Liver (tissue), 2 donors: ENCODE results near the gene CEP135.

Experiments
- TF ChIP-seq, protein P1 (sequence below): fragments of 150-350 bp; IDR thresholded peaks from 2 replicates; pipeline ENCODE4 v1.5.1; 2017; ENCODE audit warnings: improper control_type of control experiment, low read depth, low read length; ENCODE audit not compliant: missing input control
- TF ChIP-seq, protein P2 (sequence below): IDR thresholded peaks from 2 replicates; pipeline ENCODE4 v1.6.1; 2016; ENCODE audit warnings: antibody characterized with exemption, mild to moderate bottlenecking
- donor health status: healthy.

DNA sequence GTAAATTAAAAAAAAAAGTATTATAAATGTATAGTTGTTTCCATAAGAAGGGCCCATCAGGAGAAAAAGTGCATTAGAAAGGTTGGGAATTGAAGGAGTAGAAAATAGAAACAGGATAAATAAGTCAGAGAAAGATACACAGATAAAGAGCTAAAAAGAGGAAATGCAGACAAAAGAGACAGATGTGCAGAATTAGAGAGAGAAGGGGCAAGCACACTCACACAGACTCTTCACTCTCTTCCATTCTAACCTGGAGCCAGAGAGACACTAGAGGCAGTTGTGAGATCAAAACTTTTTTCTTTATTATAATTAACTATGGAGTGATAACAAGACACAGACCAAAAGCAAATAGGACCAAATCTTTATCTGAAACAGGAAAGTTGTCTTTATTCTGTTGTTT lies 134.1 kb downstream of the CEP135 start:
- TF ChIP-seq, protein P1, sequence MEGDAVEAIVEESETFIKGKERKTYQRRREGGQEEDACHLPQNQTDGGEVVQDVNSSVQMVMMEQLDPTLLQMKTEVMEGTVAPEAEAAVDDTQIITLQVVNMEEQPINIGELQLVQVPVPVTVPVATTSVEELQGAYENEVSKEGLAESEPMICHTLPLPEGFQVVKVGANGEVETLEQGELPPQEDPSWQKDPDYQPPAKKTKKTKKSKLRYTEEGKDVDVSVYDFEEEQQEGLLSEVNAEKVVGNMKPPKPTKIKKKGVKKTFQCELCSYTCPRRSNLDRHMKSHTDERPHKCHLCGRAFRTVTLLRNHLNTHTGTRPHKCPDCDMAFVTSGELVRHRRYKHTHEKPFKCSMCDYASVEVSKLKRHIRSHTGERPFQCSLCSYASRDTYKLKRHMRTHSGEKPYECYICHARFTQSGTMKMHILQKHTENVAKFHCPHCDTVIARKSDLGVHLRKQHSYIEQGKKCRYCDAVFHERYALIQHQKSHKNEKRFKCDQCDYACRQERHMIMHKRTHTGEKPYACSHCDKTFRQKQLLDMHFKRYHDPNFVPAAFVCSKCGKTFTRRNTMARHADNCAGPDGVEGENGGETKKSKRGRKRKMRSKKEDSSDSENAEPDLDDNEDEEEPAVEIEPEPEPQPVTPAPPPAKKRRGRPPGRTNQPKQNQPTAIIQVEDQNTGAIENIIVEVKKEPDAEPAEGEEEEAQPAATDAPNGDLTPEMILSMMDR = no peak
- TF ChIP-seq, protein P2, sequence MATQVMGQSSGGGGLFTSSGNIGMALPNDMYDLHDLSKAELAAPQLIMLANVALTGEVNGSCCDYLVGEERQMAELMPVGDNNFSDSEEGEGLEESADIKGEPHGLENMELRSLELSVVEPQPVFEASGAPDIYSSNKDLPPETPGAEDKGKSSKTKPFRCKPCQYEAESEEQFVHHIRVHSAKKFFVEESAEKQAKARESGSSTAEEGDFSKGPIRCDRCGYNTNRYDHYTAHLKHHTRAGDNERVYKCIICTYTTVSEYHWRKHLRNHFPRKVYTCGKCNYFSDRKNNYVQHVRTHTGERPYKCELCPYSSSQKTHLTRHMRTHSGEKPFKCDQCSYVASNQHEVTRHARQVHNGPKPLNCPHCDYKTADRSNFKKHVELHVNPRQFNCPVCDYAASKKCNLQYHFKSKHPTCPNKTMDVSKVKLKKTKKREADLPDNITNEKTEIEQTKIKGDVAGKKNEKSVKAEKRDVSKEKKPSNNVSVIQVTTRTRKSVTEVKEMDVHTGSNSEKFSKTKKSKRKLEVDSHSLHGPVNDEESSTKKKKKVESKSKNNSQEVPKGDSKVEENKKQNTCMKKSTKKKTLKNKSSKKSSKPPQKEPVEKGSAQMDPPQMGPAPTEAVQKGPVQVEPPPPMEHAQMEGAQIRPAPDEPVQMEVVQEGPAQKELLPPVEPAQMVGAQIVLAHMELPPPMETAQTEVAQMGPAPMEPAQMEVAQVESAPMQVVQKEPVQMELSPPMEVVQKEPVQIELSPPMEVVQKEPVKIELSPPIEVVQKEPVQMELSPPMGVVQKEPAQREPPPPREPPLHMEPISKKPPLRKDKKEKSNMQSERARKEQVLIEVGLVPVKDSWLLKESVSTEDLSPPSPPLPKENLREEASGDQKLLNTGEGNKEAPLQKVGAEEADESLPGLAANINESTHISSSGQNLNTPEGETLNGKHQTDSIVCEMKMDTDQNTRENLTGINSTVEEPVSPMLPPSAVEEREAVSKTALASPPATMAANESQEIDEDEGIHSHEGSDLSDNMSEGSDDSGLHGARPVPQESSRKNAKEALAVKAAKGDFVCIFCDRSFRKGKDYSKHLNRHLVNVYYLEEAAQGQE = no peak
